NCI-H2196 (cell line): ENCODE data around the gene TOPAZ1.

Source experiments
- DNase-seq: peaks from one replicate; lab custom pipeline; 2025; ENCODE audit not compliant: unreplicated experiment; lab: John Stamatoyannopoulos, UW

The TOPAZ1 gene

DNA sequence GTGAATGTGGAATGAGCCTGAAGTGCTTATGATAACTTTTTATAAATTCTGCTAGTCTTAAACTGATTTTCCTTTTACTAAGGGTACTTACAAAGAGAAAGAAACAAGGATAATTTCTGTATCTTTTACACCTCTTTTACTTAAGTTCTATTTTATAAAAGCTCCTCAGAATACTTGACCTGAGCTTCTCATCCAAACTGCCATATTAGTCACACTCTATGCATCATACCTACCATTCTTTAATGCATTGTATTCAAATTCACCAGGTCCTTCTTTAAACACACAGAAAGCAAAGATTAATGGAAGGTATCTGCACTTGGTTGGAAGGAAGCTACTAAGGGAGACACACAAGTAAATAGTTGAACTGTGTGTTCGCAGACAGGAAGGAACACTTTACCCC lies 1.6 kb upstream of the TOPAZ1 start:
- no peak for DNase-seq

GRCh38 chr3:44242721-44243120 lies 1.0 kb downstream of the TOPAZ1 start:
- no peak for DNase-seq

DNA sequence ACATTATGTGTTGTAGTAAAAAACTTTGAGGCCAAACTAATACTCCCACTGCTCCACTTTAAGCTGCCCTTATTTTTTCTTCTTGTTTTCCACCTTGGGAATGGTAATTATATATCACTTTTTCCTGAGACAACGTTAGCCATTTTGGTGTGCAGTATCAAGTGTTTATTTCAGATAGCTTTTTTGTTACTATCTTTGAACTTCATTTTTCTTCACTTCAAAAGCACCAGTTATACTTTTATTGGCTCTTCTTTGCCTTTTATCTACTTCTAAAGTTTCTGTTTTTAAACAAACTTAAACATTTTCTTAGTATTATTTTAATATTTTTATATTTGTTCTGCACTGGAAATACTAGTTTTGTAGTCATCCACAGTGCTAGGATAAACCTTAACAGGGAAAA lies 6.5 kb downstream of the TOPAZ1 start:
- DNase-seq: no peak

- no peak for DNase-seq
Measured at GRCh38 chr3:44252332-44252959, 10.8 kb downstream of the TOPAZ1 start.

- no peak for DNase-seq
Measured at GRCh38 chr3:44259404-44259803, 17.7 kb downstream of the TOPAZ1 start.

- no peak for DNase-seq
Measured at GRCh38 chr3:44264146-44264545, 22.5 kb downstream of the TOPAZ1 start.

GRCh38 chr3:44265815-44266214 lies 24.1 kb downstream of the TOPAZ1 start:
- no peak for DNase-seq

GRCh38 chr3:44272191-44272590 lies 30.5 kb downstream of the TOPAZ1 start:
- no peak for DNase-seq

DNA sequence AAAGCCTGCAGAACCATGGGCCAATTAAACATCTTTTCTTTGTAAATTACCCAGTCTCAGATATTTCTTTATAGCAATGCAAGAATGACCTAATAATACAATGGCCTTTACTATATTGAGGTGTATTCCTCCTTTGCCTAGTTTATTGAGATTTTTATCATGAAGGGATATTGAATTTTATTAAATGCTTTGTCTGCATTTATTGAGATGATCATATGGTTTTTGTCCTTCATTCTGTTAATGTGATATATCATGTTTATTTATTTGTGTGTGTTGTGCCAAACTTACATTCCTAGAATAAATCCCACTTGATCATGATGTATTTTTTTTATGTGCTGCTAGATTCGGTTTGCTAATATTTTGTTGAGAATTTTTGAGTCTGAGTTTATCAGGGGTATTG lies 36.2 kb downstream of the TOPAZ1 start:
- no peak for DNase-seq

GRCh38 chr3:44280077-44280476 lies 38.4 kb downstream of the TOPAZ1 start:
- DNase-seq: no peak

DNA sequence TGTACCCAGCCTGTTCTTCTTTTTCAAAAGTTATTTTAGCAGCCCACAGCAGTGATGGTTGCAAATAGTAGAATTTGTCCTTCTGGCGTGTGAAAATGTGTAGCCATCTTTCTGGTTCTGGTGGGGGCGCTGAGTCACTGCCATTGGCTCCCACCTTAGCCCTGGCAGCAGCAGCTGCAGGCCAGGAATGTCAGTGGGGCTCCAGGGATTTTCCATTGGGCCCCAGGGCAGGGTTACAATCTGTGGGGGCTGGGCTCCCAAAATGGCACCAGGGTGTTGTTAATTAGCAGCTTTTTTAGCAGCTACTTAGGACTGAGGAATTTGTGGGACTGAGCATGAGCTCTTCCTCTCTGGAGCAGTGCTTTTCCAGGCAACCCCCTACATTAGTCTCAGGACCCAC lies 38.9 kb downstream of the TOPAZ1 start:
- DNase-seq: no peak

- no peak for DNase-seq
Measured at GRCh38 chr3:44284949-44285348, 43.3 kb downstream of the TOPAZ1 start.

GRCh38 chr3:44289882-44290462 lies 48.3 kb downstream of the TOPAZ1 start:
- no peak for DNase-seq

- DNase-seq: no peak
Measured at GRCh38 chr3:44292276-44292675, 50.6 kb downstream of the TOPAZ1 start.

DNA sequence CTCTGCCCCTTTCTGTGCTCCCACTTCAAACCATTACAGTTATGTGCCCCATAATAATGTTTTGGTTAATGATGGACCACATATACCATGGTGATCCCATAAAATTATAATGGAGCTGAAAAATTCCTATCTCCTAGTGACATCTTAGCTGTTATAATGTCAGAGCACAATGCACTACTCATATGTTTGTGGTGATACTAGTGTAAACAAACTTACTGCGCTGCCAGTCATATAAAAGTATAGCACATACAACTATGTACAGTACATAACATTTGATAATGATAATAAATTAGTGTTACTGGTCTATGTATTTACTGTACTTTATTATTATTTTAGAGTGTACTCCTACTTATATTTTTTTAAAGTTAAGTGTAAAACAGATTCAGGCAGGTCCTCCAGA lies 51.3 kb downstream of the TOPAZ1 start:
- no peak for DNase-seq

- DNase-seq: no peak
Measured at GRCh38 chr3:44297255-44297654, 55.6 kb downstream of the TOPAZ1 start.

GRCh38 chr3:44301746-44302145 lies 60.1 kb downstream of the TOPAZ1 start:
- no peak for DNase-seq

GRCh38 chr3:44309500-44309899 lies 67.8 kb downstream of the TOPAZ1 start:
- DNase-seq: no peak

- no peak for DNase-seq
Measured at GRCh38 chr3:44318891-44319311, 77.2 kb downstream of the TOPAZ1 start.

- DNase-seq: no peak
Measured at GRCh38 chr3:44321335-44321734, 79.6 kb downstream of the TOPAZ1 start.

GRCh38 chr3:44323341-44323955 lies 81.8 kb downstream of the TOPAZ1 start:
- DNase-seq: peak; percentile 41

GRCh38 chr3:44324584-44324983 lies 82.9 kb downstream of the TOPAZ1 start:
- no peak for DNase-seq

DNA sequence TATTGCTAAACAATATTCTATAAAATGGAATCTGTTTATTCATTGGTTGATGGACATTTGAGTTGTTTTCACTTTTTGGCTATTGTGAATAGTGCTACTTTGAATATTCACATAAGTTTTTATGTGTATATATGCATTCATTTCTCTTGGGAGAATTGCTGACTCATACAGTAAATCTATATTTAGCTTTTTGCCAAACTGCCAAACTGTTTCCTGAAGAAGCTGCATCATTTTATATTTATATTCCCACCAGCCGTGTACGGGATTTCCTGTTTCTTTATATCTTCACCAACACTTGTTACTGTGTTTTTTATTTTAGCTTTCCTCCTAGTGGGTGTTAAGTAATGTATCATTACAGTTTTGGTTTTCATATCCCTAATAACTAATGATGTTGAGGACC lies 84.3 kb downstream of the TOPAZ1 start:
- no peak for DNase-seq
